GM12878 (cell line): ENCODE results near the gene SGCD. TPM values are rescaled to one million over a fixed set of nuclear protein-coding genes. Genes with fewer than 3 reads are reported as not detected.

Source experiments
- ATAC-seq: fragments of 200-7000 bp; cut with Tn5 transposase; 3 replicates; pipeline ENCODE4 v1.9.1; 2020; ENCODE audit warnings: mild to moderate bottlenecking, moderate library complexity
- BruUV-seq: library from RNA; stranded (reverse); fragments of 400-500 nt; replicated peaks from 2 replicates; lab custom pipeline; 2021; lab: Mats Ljungman, UMichigan
- CTCF ChIA-PET: fragments of 300-600 bp; sonication (Branson Sonifier 250); formaldehyde crosslinking; extraction: SDS; loops from one replicate; lab custom pipeline; 2021; ENCODE audit warnings: inconsistent platforms; lab: Yijun Ruan, JAX
- POLR2A ChIA-PET: fragments of 350-600 bp; formaldehyde crosslinking; extraction: SDS; loops from one replicate; lab custom pipeline; 2021; ENCODE audit warnings: inconsistent platforms; lab: Charles Lee
- RAD21 ChIA-PET: fragments of 300-600 bp; sonication (Branson Sonifier 250); formaldehyde crosslinking; loops from one replicate; lab custom pipeline; 2023; ENCODE audit warnings: antibody characterized with exemption; ENCODE audit not compliant: unreplicated experiment; lab: Charles Lee
- SMC1A ChIA-PET: fragments of 300-600 bp; sonication (Branson Sonifier 250); formaldehyde crosslinking; loops from one replicate; lab custom pipeline; 2023; ENCODE audit not compliant: unreplicated experiment, uncharacterized antibody; lab: Charles Lee
- DNase-seq: peaks from one replicate; pipeline ENCODE4 v3.0.0-alpha.2; 2011; ENCODE audit warnings: low read depth, low spot score
- FAIRE-seq: peaks from 3 replicates; lab custom pipeline; 2011; peaks lifted over from hg19 to GRCh38; lab: Jason Lieb, UNC
- H2AFZ ChIP-seq: 2 replicates; pipeline ENCODE4 v1.6.0; 2011; ENCODE audit warnings: low read depth, low read length, control low read depth; ENCODE audit not compliant: control insufficient read depth
- H3K27ac ChIP-seq: 2 replicates; pipeline ENCODE4 v1.5.1; 2011; ENCODE audit warnings: control low read depth; ENCODE audit not compliant: control insufficient read depth, insufficient read depth
- H3K27me3 ChIP-seq, 2 experiments: replicated peaks in 1 of 2; 2 replicates each; pipeline versions ENCODE4 v1.6.0 to v1.6.1; 2011; ENCODE audit warnings: low read length in 1 of 2; ENCODE audit not compliant: control insufficient read depth in 2 of 2, insufficient read depth in 2 of 2
- H3K36me3 ChIP-seq, 2 experiments: 2 replicates each; pipeline ENCODE4 v1.5.1; 2011; ENCODE audit warnings: low read length in 1 of 2; ENCODE audit not compliant: control insufficient read depth in 2 of 2, insufficient read depth in 2 of 2
- H3K4me1 ChIP-seq: 2 replicates; pipeline ENCODE4 v1.6.1; 2011; ENCODE audit warnings: mild to moderate bottlenecking, low read length, moderate library complexity, mixed read lengths; ENCODE audit not compliant: control insufficient read depth, insufficient read depth
- H3K4me2 ChIP-seq: 2 replicates; pipeline ENCODE4 v1.6.0; 2011; ENCODE audit warnings: control low read depth; ENCODE audit not compliant: control insufficient read depth, insufficient read depth
- H3K4me3 ChIP-seq: fragments of 200-600 bp; sonication (generic); 2 replicates; pipeline ENCODE4 v1.5.1; 2016
- H3K79me2 ChIP-seq: 2 replicates; pipeline ENCODE4 v1.6.0; 2011; ENCODE audit warnings: low read length; ENCODE audit not compliant: control insufficient read depth, insufficient read depth
- H3K9ac ChIP-seq: 2 replicates; pipeline ENCODE4 v1.8.0; 2011; ENCODE audit warnings: low read length, control low read depth, mixed read lengths; ENCODE audit not compliant: control insufficient read depth, insufficient read depth
- H3K9me3 ChIP-seq: replicated peaks from 3 replicates; pipeline ENCODE4 v1.5.1; 2011; ENCODE audit warnings: mild to moderate bottlenecking, low read length; ENCODE audit not compliant: control insufficient read depth, insufficient read depth
- H4K20me1 ChIP-seq: 2 replicates; pipeline ENCODE4 v1.6.0; 2011; ENCODE audit not compliant: control insufficient read depth, insufficient read depth
- GATAD2B ChIP-seq: fragments of 450-650 bp; conservative IDR thresholded peaks from 2 replicates; pipeline ENCODE4 v1.6.1; 2017; ENCODE audit warnings: low read depth, mild to moderate bottlenecking, moderate library complexity
- MEF2A ChIP-seq: IDR thresholded peaks from 2 replicates; pipeline ENCODE4 v1.6.1; 2011; ENCODE audit warnings: low read depth, mild to moderate bottlenecking, low read length, moderate library complexity; ENCODE audit not compliant: insufficient read depth
- NFXL1 ChIP-seq: fragments of 450-650 bp; IDR thresholded peaks from 2 replicates; pipeline ENCODE4 v1.6.1; 2017; ENCODE audit warnings: antibody characterized with exemption, mild to moderate bottlenecking, borderline replicate concordance
- SMAD1 ChIP-seq: fragments of 450-650 bp; IDR thresholded peaks from 2 replicates; pipeline ENCODE4 v1.6.1; 2018; ENCODE audit warnings: mild to moderate bottlenecking, low read depth; ENCODE audit not compliant: partially characterized antibody
- SPI1 ChIP-seq: IDR thresholded peaks from 2 replicates; pipeline ENCODE4 v1.6.1; 2011; ENCODE audit warnings: low read depth, mild to moderate bottlenecking, low read length, moderate library complexity, borderline replicate concordance; ENCODE audit not compliant: insufficient read depth
- SUZ12 ChIP-seq: fragments of 200-600 bp; sonication (generic); IDR thresholded peaks from one replicate; pipeline ENCODE4 v1.6.1; 2018; ENCODE audit warnings: antibody characterized with exemption, mild to moderate bottlenecking; ENCODE audit not compliant: unreplicated experiment
- ZNF622 ChIP-seq: fragments of 450-650 bp; IDR thresholded peaks from 2 replicates; pipeline ENCODE4 v1.6.1; 2017; ENCODE audit warnings: mild to moderate bottlenecking, inconsistent platforms
- WGBS: methylation state at CpG from one replicate; pipeline ENCODE4 v1.1.6; 2016; ENCODE audit warnings: low lambda C conversion rate; ENCODE audit not compliant: insufficient replicate concordance, insufficient coverage; ENCODE audit errors: missing lambda C conversion rate; 5-methylcytosine and 5-hydroxymethylcytosine counted together
- in situ Hi-C: fragments of 300-500 bp; cut with MboI; formaldehyde crosslinking; loops from 9 replicates; pipeline ENCODE4 v1.14.3; 2018; ENCODE audit warnings: mixed read lengths
- intact Hi-C: fragments of 100-400 bp; cut with micrococcal nuclease; formaldehyde crosslinking; loops from one replicate; pipeline ENCODE4 v1.14.2; 2022; ENCODE audit not compliant: unreplicated experiment
- polyA plus RNA-seq, 11 experiments: library from polyadenylated mRNA; depleted of rRNA in 4 of 11; unstranded in 6 of 11; stranded (reverse) in 5 of 11; fragments of >200 nt; fragmentation: Nextera tagmentation in 4 of 11; fragmentation: Illumina TruSeq in 1 of 11; extraction: Ambion mirVana in 4 of 11; extraction: Trizol in 1 of 11; gene quantifications; 1 replicate in 1 of 11; 2 replicates in 10 of 11; pipeline versions ENCODE4 v1.2.1 to v1.2.3, GENCODE V29; 2011 to 2016; ENCODE audit warnings: inconsistent platforms in 2 of 11, missing spikeins in 2 of 11, low read depth in 1 of 11
- total RNA-seq, 4 experiments: library from RNA; depleted of rRNA in 3 of 4; stranded (reverse); fragments of >200 nt in 3 of 4; fragmentation: Illumina TruSeq in 1 of 4; extraction: Trizol in 1 of 4; gene quantifications; 2 replicates each; pipeline versions ENCODE4 v1.2.1 to v1.2.3, GENCODE V29; 2013 to 2021
- TF ChIP-seq, protein P1 (sequence below): fragments of 450-650 bp; conservative IDR thresholded peaks from 2 replicates; pipeline ENCODE4 v1.6.1; 2017; ENCODE audit warnings: mild to moderate bottlenecking, moderate library complexity
- TF ChIP-seq, protein P2 (sequence below): IDR thresholded peaks from 2 replicates; pipeline ENCODE4 v1.6.1; 2012; ENCODE audit warnings: improper control_type of control experiment, low read depth, low read length; ENCODE audit not compliant: insufficient replicate concordance
- TF ChIP-seq, protein P3 (sequence below): fragments of 450-650 bp; IDR thresholded peaks from 2 replicates; pipeline ENCODE4 v1.6.1; 2017; ENCODE audit warnings: mild to moderate bottlenecking, moderate library complexity
- TF ChIP-seq, protein P4 (sequence below): IDR thresholded peaks from 2 replicates; pipeline ENCODE4 v1.6.1; 2012; ENCODE audit warnings: low read depth, low read length, improper control_type of control experiment

Gene SGCD
- total and polyA plus RNA-seq, 10 of the 15 experiments (the other 5 are each of a cell fraction or from before 2014, with no cell fraction given) = 0.06 TPM; not detected in 9

DNA sequence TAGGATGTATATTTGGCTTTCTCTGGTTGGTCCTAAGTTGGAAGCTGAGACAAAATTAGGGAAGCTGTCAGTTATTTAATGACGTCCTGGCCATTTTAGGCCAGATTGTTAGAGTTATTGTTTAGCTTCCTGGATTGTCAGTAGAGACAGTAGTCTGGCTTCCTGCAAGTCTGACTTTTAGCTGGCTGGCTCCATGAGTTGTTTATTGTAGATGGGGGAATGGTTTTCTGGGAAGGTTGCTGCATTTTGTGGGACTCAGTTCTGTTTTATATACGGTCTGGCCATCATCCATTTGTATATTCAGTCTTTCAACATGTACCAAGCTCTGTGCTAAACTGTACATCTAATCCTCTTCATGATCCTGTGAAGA, 68.3 kb downstream of the SGCD start:
- ATAC-seq (no peak), DNase-seq (no peak), FAIRE-seq (no peak)
- POLR2A ChIA-PET = no interaction called here
- H3K79me2 ChIP-seq = no peaks in the 10 kb centered on the region
- H3K4me2 ChIP-seq = no peak overlapping the region
- no peak overlapping the region for H3K4me3 ChIP-seq
- intact Hi-C loops (no loop called here), in situ Hi-C loops (no loop called here)
- H2AFZ ChIP-seq = no peak overlapping the region
- SMC1A ChIA-PET = interaction anchor here (1.6 to 1.7 kb wide), 2 partner anchors 23 to 40 kb away, joined by 3 to 4 read pairs; no protein-coding TSS in a partner anchor
- no peaks in the 10 kb centered on the region for H3K36me3 ChIP-seq
- H3K4me1 ChIP-seq = no peaks in the 10 kb centered on the region
- no peaks in the 10 kb centered on the region for H3K9me3 ChIP-seq
- H3K27ac ChIP-seq = no peak overlapping the region
- RAD21 ChIA-PET = no interaction called here
- H3K9ac ChIP-seq = no peak overlapping the region
- H3K27me3 ChIP-seq = no peaks in the 10 kb centered on the region
- no peaks in the 10 kb centered on the region for H4K20me1 ChIP-seq
- no TSS peak for BruUV-seq
- WGBS = 25% methylated on average over 2 of the region's 2 CpGs
- CTCF ChIA-PET = interaction anchor here (2.0 kb wide), 1 partner anchor 14 kb away, joined by 4 read pairs; no protein-coding TSS in a partner anchor
- TF ChIP-seq, protein P1, sequence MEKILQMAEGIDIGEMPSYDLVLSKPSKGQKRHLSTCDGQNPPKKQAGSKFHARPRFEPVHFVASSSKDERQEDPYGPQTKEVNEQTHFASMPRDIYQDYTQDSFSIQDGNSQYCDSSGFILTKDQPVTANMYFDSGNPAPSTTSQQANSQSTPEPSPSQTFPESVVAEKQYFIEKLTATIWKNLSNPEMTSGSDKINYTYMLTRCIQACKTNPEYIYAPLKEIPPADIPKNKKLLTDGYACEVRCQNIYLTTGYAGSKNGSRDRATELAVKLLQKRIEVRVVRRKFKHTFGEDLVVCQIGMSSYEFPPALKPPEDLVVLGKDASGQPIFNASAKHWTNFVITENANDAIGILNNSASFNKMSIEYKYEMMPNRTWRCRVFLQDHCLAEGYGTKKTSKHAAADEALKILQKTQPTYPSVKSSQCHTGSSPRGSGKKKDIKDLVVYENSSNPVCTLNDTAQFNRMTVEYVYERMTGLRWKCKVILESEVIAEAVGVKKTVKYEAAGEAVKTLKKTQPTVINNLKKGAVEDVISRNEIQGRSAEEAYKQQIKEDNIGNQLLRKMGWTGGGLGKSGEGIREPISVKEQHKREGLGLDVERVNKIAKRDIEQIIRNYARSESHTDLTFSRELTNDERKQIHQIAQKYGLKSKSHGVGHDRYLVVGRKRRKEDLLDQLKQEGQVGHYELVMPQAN = no peak
- TF ChIP-seq, protein P2, sequence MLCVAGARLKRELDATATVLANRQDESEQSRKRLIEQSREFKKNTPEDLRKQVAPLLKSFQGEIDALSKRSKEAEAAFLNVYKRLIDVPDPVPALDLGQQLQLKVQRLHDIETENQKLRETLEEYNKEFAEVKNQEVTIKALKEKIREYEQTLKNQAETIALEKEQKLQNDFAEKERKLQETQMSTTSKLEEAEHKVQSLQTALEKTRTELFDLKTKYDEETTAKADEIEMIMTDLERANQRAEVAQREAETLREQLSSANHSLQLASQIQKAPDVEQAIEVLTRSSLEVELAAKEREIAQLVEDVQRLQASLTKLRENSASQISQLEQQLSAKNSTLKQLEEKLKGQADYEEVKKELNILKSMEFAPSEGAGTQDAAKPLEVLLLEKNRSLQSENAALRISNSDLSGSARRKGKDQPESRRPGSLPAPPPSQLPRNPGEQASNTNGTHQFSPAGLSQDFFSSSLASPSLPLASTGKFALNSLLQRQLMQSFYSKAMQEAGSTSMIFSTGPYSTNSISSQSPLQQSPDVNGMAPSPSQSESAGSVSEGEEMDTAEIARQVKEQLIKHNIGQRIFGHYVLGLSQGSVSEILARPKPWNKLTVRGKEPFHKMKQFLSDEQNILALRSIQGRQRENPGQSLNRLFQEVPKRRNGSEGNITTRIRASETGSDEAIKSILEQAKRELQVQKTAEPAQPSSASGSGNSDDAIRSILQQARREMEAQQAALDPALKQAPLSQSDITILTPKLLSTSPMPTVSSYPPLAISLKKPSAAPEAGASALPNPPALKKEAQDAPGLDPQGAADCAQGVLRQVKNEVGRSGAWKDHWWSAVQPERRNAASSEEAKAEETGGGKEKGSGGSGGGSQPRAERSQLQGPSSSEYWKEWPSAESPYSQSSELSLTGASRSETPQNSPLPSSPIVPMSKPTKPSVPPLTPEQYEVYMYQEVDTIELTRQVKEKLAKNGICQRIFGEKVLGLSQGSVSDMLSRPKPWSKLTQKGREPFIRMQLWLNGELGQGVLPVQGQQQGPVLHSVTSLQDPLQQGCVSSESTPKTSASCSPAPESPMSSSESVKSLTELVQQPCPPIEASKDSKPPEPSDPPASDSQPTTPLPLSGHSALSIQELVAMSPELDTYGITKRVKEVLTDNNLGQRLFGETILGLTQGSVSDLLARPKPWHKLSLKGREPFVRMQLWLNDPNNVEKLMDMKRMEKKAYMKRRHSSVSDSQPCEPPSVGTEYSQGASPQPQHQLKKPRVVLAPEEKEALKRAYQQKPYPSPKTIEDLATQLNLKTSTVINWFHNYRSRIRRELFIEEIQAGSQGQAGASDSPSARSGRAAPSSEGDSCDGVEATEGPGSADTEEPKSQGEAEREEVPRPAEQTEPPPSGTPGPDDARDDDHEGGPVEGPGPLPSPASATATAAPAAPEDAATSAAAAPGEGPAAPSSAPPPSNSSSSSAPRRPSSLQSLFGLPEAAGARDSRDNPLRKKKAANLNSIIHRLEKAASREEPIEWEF = no peak
- TF ChIP-seq, protein P3, sequence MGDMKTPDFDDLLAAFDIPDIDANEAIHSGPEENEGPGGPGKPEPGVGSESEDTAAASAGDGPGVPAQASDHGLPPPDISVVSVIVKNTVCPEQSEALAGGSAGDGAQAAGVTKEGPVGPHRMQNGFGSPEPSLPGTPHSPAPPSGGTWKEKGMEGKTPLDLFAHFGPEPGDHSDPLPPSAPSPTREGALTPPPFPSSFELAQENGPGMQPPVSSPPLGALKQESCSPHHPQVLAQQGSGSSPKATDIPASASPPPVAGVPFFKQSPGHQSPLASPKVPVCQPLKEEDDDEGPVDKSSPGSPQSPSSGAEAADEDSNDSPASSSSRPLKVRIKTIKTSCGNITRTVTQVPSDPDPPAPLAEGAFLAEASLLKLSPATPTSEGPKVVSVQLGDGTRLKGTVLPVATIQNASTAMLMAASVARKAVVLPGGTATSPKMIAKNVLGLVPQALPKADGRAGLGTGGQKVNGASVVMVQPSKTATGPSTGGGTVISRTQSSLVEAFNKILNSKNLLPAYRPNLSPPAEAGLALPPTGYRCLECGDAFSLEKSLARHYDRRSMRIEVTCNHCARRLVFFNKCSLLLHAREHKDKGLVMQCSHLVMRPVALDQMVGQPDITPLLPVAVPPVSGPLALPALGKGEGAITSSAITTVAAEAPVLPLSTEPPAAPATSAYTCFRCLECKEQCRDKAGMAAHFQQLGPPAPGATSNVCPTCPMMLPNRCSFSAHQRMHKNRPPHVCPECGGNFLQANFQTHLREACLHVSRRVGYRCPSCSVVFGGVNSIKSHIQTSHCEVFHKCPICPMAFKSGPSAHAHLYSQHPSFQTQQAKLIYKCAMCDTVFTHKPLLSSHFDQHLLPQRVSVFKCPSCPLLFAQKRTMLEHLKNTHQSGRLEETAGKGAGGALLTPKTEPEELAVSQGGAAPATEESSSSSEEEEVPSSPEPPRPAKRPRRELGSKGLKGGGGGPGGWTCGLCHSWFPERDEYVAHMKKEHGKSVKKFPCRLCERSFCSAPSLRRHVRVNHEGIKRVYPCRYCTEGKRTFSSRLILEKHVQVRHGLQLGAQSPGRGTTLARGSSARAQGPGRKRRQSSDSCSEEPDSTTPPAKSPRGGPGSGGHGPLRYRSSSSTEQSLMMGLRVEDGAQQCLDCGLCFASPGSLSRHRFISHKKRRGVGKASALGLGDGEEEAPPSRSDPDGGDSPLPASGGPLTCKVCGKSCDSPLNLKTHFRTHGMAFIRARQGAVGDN = no peak
- TF ChIP-seq, protein P4, sequence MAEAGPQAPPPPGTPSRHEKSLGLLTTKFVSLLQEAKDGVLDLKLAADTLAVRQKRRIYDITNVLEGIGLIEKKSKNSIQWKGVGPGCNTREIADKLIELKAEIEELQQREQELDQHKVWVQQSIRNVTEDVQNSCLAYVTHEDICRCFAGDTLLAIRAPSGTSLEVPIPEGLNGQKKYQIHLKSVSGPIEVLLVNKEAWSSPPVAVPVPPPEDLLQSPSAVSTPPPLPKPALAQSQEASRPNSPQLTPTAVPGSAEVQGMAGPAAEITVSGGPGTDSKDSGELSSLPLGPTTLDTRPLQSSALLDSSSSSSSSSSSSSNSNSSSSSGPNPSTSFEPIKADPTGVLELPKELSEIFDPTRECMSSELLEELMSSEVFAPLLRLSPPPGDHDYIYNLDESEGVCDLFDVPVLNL = no peak
- TF ChIP-seq SPI1 = no peak
- TF ChIP-seq GATAD2B = no peak
- no peak for TF ChIP-seq NFXL1
- TF ChIP-seq SMAD1 = no peak
- TF ChIP-seq SUZ12 = no peak
- TF ChIP-seq MEF2A = no peak
- TF ChIP-seq ZNF622 = no peak
